GM18505 (cell line): Measurements from ENCODE around the gene UBE2V1.
"Not testable (repeated sequence)": the region's sequence is repeated elsewhere in the genome, so short reads cannot be mapped to it uniquely, and the experiment has no call there.

Source experiments
- ATAC-seq: cut with Tn5 transposase; IDR thresholded peaks from one replicate; pipeline ENCODE4 v1.9.1; 2021; ENCODE audit not compliant: unreplicated experiment
- POLR2A ChIP-seq: IDR thresholded peaks from 4 replicates; pipeline ENCODE4 v1.6.1; 2011; ENCODE audit warnings: borderline replicate concordance; ENCODE audit not compliant: insufficient read depth, insufficient read length; ENCODE audit errors: extremely low read depth

Gene UBE2V1

GRCh38 chr20:50115591-50116367, 2.8 kb upstream of the UBE2V1 start:
- peak; percentile 58 for ATAC-seq
- peak; percentile 86 for TF ChIP-seq POLR2A

GRCh38 chr20:50115041-50115512, 2.1 kb upstream of the UBE2V1 start:
- TF ChIP-seq POLR2A = no peak
- no peak for ATAC-seq

- ATAC-seq = no peak
- no peak for TF ChIP-seq POLR2A
Observed at GRCh38 chr20:50113420-50114224, 672 bp upstream of the UBE2V1 start.

- no peak for TF ChIP-seq POLR2A
- ATAC-seq = no peak
Observed at GRCh38 chr20:50111829-50112495, 988 bp downstream of the UBE2V1 start.

GRCh38 chr20:50111120-50111828, 1.7 kb downstream of the UBE2V1 start:
- TF ChIP-seq POLR2A = no peak
- no peak for ATAC-seq

GRCh38 chr20:50110141-50111047, 2.6 kb downstream of the UBE2V1 start:
- TF ChIP-seq POLR2A = no peak
- no peak for ATAC-seq

GRCh38 chr20:50108556-50109235, 4.3 kb downstream of the UBE2V1 start:
- TF ChIP-seq POLR2A = no peak
- ATAC-seq = no peak

- ATAC-seq = no peak
- TF ChIP-seq POLR2A = no peak
Observed at GRCh38 chr20:50107796-50108331, 5.1 kb downstream of the UBE2V1 start.

- no peak for TF ChIP-seq POLR2A
- no peak for ATAC-seq
Observed at GRCh38 chr20:50107086-50107660, 5.8 kb downstream of the UBE2V1 start.

GRCh38 chr20:50106669-50107068, 6.3 kb downstream of the UBE2V1 start:
- ATAC-seq = not testable (repeated sequence)

GRCh38 chr20:50103464-50104107, 9.4 kb downstream of the UBE2V1 start:
- ATAC-seq = not testable (repeated sequence)

- ATAC-seq = not testable (repeated sequence)
Observed at GRCh38 chr20:50102551-50102950, 10.4 kb downstream of the UBE2V1 start.
